Ovary (tissue), 9 donors: ENCODE results near the gene KCNJ9. TPM values are rescaled to one million over a fixed set of nuclear protein-coding genes. Genes with fewer than 3 reads are reported as not detected.

Source experiments
- DNase-seq, 5 donors: peaks; one replicate each; pipeline ENCODE4 v3.0.0-alpha.2; 2019 to 2020
- H3K27ac ChIP-seq, 2 donors: fragments of 200-600 bp; one replicate each; pipeline versions ENCODE4 v1.5.1 to v1.8.0; 2019 to 2022
- H3K27me3 ChIP-seq: fragments of 200-600 bp; one replicate; pipeline ENCODE4 v1.8.0; 2022
- H3K36me3 ChIP-seq: fragments of 200-600 bp; sonication (generic); one replicate; pipeline ENCODE4 v1.5.1; 2019
- H3K4me1 ChIP-seq: one replicate; pipeline ENCODE4 v1.8.1; 2013; ENCODE audit warnings: mild to moderate bottlenecking, moderate library complexity; ENCODE audit not compliant: insufficient read depth
- H3K4me3 ChIP-seq: fragments of 200-600 bp; sonication (generic); one replicate; pipeline ENCODE4 v1.5.1; 2017
- H3K9me3 ChIP-seq, 2 donors: fragments of 200-600 bp in 1 of 2; sonication (generic) in 1 of 2; one replicate each; pipeline versions ENCODE4 v1.5.1 to v1.8.1; 2013 to 2019; ENCODE audit warnings: mild to moderate bottlenecking in 1 of 2, moderate library complexity in 1 of 2
- CTCF ChIP-seq, 3 donors: fragments of 450-650 bp in 2 of 3; fragments of 200-600 bp in 1 of 3; IDR thresholded peaks; one replicate each; pipeline versions ENCODE4 v1.5.1 to v1.8.0; 2016 to 2022; ENCODE audit warnings: antibody characterized with exemption in 3 of 3, mild to moderate bottlenecking in 1 of 3
- EP300 ChIP-seq: sonication (generic); formaldehyde crosslinking; IDR thresholded peaks from one replicate; pipeline ENCODE4 v1.6.1; 2017; ENCODE audit warnings: antibody characterized with exemption
- POLR2A ChIP-seq: fragments of 450-650 bp; IDR thresholded peaks from one replicate; pipeline ENCODE4 v1.6.1; 2017; ENCODE audit warnings: antibody characterized with exemption, mild to moderate bottlenecking, moderate library complexity
- WGBS, 3 donors: extraction: QIAGEN DNeasy Blood & Tissue Kit in 1 of 3; methylation state at CpG; one replicate each; pipeline versions ENCODE4 v1.1.5 to v1.1.7; 2013 to 2017; 5-methylcytosine and 5-hydroxymethylcytosine counted together
- intact Hi-C, 4 donors: fragments of 100-400 bp; cut with DNase I; formaldehyde crosslinking; loops; one replicate each; pipeline versions ENCODE4 v1.11.0 to v1.15.1; 2022 to 2023
- polyA plus RNA-seq, 2 donors: library from polyadenylated mRNA; stranded (reverse); fragments of 200-250 nt in 1 of 2; fragments of 350-450 nt in 1 of 2; fragmentation: Illumina TruSeq in 1 of 2; extraction: RNeasy Lipid Tissue Mini Kit (QIAGEN cat#74804) in 1 of 2; gene quantifications; one replicate each; pipeline ENCODE4 v1.2.3, GENCODE V29; 2013 to 2014
- total RNA-seq, 7 donors: library from RNA; depleted of rRNA in 2 of 7; stranded (reverse); fragments of >200 nt in 2 of 7; fragmentation: NEBNext Ultra II Directional in 3 of 7; extraction: Animal tissue kit (Norgen Biotek cat#: 25700) in 3 of 7; gene quantifications; one replicate each; pipeline versions ENCODE4 v1.1.0 to v1.2.4, GENCODE V29; 2016 to 2023
- donor health status: DM: no; HTN: no; CAD: no; lungs with moderate emphysema.
- donor health status: DM: no; HTN: no; CAD: no.
- donor health status: Bipolar disorder and iron deficiency.
- donor health status: DM: yes; HTN: yes; CAD: no.
- donor health status: DM: no; HTN: no; CAD: no.
- donor health status: DM: yes; HTN: yes; CAD: no.

Gene KCNJ9
- total and polyA plus RNA-seq, 9 donors = 0.01 TPM; not detected in 8

DNA sequence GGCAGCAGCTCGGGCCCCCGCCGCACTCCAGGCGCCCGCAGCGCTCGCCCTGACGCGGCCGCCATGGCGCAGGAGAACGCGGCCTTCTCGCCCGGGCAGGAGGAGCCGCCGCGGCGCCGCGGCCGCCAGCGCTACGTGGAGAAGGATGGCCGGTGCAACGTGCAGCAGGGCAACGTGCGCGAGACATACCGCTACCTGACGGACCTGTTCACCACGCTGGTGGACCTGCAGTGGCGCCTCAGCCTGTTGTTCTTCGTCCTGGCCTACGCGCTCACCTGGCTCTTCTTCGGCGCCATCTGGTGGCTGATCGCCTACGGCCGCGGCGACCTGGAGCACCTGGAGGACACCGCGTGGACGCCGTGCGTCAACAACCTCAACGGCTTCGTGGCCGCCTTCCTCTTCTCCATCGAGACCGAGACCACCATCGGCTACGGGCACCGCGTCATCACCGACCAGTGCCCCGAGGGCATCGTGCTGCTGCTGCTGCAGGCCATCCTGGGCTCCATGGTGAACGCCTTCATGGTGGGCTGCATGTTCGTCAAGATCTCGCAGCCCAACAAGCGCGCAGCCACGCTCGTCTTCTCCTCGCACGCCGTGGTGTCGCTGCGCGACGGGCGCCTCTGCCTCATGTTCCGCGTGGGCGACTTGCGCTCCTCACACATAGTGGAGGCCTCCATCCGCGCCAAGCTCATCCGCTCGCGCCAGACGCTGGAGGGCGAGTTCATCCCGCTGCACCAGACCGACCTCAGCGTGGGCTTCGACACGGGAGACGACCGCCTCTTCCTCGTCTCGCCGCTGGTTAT, 2.8 kb downstream of the KCNJ9 start:
- no peak overlapping the region for H3K27ac ChIP-seq
- intact Hi-C loops = no loop called here
- H3K36me3 ChIP-seq = no peaks in the 10 kb centered on the region
- WGBS, 3 donors = 20 to 29% (median 22%) methylated on average over 88 to 96 of the region's 96 CpGs
- peak; percentile 43 to 77 (median 62) for DNase-seq
- H3K4me3 ChIP-seq = peak overlapping the region; percentile 21
- no peaks in the 10 kb centered on the region for H3K9me3 ChIP-seq
- peaks cover 4% of the 10 kb centered on the region for H3K4me1 ChIP-seq
- TF ChIP-seq CTCF (IDR thresholded peaks at IDR 0.05) = peak; percentile 29 to 45 (median 37)
- TF ChIP-seq EP300 = no peak
- H3K27me3 ChIP-seq = no peaks in the 10 kb centered on the region

DNA sequence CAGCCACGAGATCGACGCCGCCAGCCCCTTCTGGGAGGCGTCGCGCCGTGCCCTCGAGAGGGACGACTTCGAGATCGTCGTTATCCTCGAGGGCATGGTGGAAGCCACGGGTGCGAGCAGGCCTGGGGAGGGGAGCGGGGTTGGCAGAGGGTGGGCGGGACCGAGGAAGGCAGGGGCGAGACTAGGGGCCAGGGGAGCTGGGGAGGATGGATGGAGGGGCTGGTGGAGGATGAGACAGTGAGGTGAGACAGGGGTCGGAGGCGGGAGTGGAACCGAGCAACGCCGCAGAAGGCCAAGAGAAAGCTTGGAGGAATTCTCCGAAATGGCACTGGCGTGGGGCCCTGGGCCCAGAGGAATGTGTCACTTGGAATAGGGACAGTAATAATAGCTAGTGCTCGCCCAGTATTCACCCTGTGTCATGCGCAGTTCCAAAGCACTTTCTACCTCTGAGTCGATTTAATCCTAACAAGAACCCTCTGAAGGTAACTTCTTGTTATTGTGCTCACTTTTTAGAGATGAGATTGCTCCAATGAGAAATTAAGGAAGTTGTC, 3.5 kb downstream of the KCNJ9 start:
- intact Hi-C loops = no loop called here
- Histone ChIP-seq H3K4me1 (peaks cover 4% of the 10 kb centered on the region), H3K4me3 (no peak overlapping the region), H3K27me3 (no peaks in the 10 kb centered on the region), H3K36me3 (no peaks in the 10 kb centered on the region), H3K27ac (no peak overlapping the region), H3K9me3 (no peaks in the 10 kb centered on the region)
- TF ChIP-seq POLR2A (no peak), CTCF (IDR thresholded peaks at IDR 0.05) (no peak), EP300 (no peak)
- DNase-seq = no peak
- WGBS, 3 donors = 80 to 86% (median 84%) methylated on average over 30 of the region's 30 CpGs

DNA sequence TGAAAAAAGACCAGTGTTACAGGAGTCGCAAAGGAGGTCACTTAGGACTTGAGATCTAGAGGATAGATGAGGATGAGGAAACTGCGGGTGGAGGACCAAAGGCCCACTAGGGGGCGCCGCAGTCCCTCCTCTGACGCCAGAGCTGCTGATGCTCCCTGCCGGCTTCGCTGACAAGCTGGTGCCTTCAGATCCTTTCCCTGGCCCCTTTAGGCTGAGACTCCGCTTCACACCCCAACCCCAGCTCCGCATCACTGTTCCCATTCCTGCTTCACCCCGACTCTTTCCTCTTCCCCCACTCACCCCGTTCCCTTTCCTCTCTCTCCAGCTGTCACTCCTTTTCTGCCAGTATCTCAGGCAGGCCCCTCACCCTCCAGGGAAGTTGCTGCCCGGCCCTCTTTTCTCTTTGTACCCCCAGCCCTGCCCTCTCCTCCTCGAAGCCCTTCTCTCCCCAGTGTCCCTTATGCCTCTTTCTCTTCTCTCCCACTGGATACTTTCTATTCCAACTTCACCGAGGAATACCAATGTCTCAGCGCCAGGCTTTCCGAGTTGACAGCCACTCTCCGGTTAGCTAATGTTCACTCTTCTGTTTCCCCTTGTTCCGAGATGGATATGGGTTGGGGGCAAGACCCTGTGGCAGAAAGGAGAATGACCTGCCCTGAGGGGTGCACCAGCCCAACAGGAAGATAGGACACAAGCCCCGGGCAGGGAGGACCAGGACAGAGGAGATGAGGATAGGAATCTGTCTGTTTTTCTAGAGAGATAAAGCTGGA, 4.5 kb downstream of the KCNJ9 start:
- Histone ChIP-seq H3K36me3 (no peaks in the 10 kb centered on the region), H3K27ac (no peak overlapping the region), H3K27me3 (no peaks in the 10 kb centered on the region), H3K4me3 (no peak overlapping the region), H3K4me1 (peaks cover 4% of the 10 kb centered on the region), H3K9me3 (no peaks in the 10 kb centered on the region)
- intact Hi-C loops = no loop called here
- WGBS, 3 donors = 57 to 58% (median 58%) methylated on average over 19 of the region's 19 CpGs
- DNase-seq = peak; percentile 54 to 85 (median 74)
- no peak for TF ChIP-seq EP300
- peak; percentile 34 to 54 (median 45) for TF ChIP-seq CTCF (IDR thresholded peaks at IDR 0.05)

- Histone ChIP-seq H3K4me3 (no peak overlapping the region), H3K4me1 (peaks cover 4% of the 10 kb centered on the region), H3K27ac (no peak overlapping the region), H3K9me3 (no peaks in the 10 kb centered on the region), H3K27me3 (no peaks in the 10 kb centered on the region), H3K36me3 (no peaks in the 10 kb centered on the region)
- TF ChIP-seq POLR2A = no peak
- TF ChIP-seq CTCF (IDR thresholded peaks at IDR 0.05) = no peak
- no peak for TF ChIP-seq EP300
- DNase-seq = no peak
- intact Hi-C loops = no loop called here
- 62 to 69% (median 68%) methylated on average over 5 of the region's 5 CpGs for WGBS, 3 donors
These were observed 5.1 kb downstream of the KCNJ9 start for GRCh38 chr1:160086456-160086892.
